Suprapubic skin (tissue), 4 donors: ENCODE results near the gene COL26A1.

Experiments
- EP300 ChIP-seq: sonication (generic); formaldehyde crosslinking; IDR thresholded peaks from one replicate; pipeline ENCODE4 v1.6.1; 2017; ENCODE audit warnings: antibody characterized with exemption
- POLR2A ChIP-seq, 2 donors: fragments of 450-650 bp; IDR thresholded peaks; one replicate each; pipeline ENCODE4 v1.6.1; 2017; ENCODE audit warnings: antibody characterized with exemption in 2 of 2, mild to moderate bottlenecking in 2 of 2, moderate library complexity in 2 of 2
- POLR2AphosphoS5 ChIP-seq, 3 donors: sonication (generic); formaldehyde crosslinking; IDR thresholded peaks; one replicate each; pipeline ENCODE4 v1.6.1; 2017; ENCODE audit warnings: antibody characterized with exemption in 3 of 3
- TF ChIP-seq, protein P1 (sequence below), 2 donors: fragments of 200-600 bp in 1 of 2; fragments of 450-650 bp in 1 of 2; sonication (generic) in 1 of 2; IDR thresholded peaks; one replicate each; pipeline ENCODE4 v1.5.1; 2016 to 2019; ENCODE audit warnings: antibody characterized with exemption in 2 of 2, mild to moderate bottlenecking in 1 of 2, moderate library complexity in 1 of 2

DNA sequence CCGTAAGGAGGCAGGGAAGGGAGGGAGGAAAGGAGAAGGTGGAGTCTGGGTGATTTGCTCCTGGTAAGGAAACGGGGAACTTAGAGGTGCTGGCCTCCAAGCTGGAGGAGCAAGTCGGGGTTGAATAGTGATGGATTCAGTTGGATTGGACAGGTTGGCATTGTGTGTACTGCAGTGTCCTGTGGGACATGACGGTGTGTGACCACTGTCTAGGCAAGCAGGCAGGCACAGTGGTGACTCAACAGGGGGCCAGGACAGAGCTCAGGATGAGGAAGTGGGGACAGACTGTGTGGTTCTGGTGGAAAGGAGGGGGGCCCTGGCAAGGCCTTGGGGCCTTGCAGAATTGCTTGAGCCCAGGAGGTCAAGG is 48.8 kb downstream of the COL26A1 start:
- TF ChIP-seq POLR2AphosphoS5 (IDR thresholded peaks at IDR 0.05) (no peak), POLR2A (IDR thresholded peaks at IDR 0.05) (no peak), EP300 (no peak)
- TF ChIP-seq, protein P1, sequence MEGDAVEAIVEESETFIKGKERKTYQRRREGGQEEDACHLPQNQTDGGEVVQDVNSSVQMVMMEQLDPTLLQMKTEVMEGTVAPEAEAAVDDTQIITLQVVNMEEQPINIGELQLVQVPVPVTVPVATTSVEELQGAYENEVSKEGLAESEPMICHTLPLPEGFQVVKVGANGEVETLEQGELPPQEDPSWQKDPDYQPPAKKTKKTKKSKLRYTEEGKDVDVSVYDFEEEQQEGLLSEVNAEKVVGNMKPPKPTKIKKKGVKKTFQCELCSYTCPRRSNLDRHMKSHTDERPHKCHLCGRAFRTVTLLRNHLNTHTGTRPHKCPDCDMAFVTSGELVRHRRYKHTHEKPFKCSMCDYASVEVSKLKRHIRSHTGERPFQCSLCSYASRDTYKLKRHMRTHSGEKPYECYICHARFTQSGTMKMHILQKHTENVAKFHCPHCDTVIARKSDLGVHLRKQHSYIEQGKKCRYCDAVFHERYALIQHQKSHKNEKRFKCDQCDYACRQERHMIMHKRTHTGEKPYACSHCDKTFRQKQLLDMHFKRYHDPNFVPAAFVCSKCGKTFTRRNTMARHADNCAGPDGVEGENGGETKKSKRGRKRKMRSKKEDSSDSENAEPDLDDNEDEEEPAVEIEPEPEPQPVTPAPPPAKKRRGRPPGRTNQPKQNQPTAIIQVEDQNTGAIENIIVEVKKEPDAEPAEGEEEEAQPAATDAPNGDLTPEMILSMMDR (IDR thresholded peaks at IDR 0.05), result no peak
